Activated CD4-positive, CD25-positive, alpha-beta regulatory T cell treated with anti-CD3 and anti-CD28 coated beads, Interleukin-2, amount 50 U/mL, for 16 hours (primary cell): ENCODE data around the gene RBM17.
"Not testable (repeated sequence)": the region's sequence is repeated elsewhere in the genome, so short reads cannot be mapped to it uniquely, and the experiment has no call there.

ENCODE experiments used
- DNase-seq: peaks from one replicate; pipeline ENCODE4 v3.0.0-alpha.2; 2020; ENCODE audit warnings: low read depth, low spot score

Gene RBM17

GRCh38 chr10:6055929-6056328 lies 32.9 kb upstream of the RBM17 start:
- no peak for DNase-seq

- DNase-seq, result no peak
Measured at GRCh38 chr10:6056411-6057135, 32.3 kb upstream of the RBM17 start.

GRCh38 chr10:6058682-6059475 lies 30.0 kb upstream of the RBM17 start:
- DNase-seq, result no peak

- DNase-seq, result no peak
Measured at GRCh38 chr10:6059506-6059905, 29.3 kb upstream of the RBM17 start.

- no peak for DNase-seq
Measured at GRCh38 chr10:6061056-6061455, 27.8 kb upstream of the RBM17 start.

- no peak for DNase-seq
Measured at GRCh38 chr10:6062101-6062771, 26.6 kb upstream of the RBM17 start, which contains the start of gene IL2RA. Gene IL2RA (minus strand): TSS chr10:6062367. CDS start chr10:6062151, 216 bp downstream.

- DNase-seq, result no peak
Measured at GRCh38 chr10:6064119-6064518, 24.7 kb upstream of the RBM17 start.

- not testable (repeated sequence) for DNase-seq
Measured at GRCh38 chr10:6064726-6065125, 24.1 kb upstream of the RBM17 start.

GRCh38 chr10:6065406-6065805 lies 23.4 kb upstream of the RBM17 start:
- DNase-seq, result no peak

- DNase-seq, result no peak
Measured at GRCh38 chr10:6065835-6066234, 23.0 kb upstream of the RBM17 start.

- DNase-seq, result no peak
Measured at GRCh38 chr10:6067457-6067856, 21.4 kb upstream of the RBM17 start.

- no peak for DNase-seq
Measured at GRCh38 chr10:6068006-6068405, 20.8 kb upstream of the RBM17 start.

- DNase-seq, result no peak
Measured at GRCh38 chr10:6068422-6068821, 20.4 kb upstream of the RBM17 start.

GRCh38 chr10:6069081-6069931 lies 19.5 kb upstream of the RBM17 start:
- no peak for DNase-seq

- no peak for DNase-seq
Measured at GRCh38 chr10:6070660-6071059, 18.2 kb upstream of the RBM17 start.

- DNase-seq, result no peak
Measured at GRCh38 chr10:6071181-6072175, 17.4 kb upstream of the RBM17 start.

- DNase-seq, result no peak
Measured at GRCh38 chr10:6072215-6072934, 16.5 kb upstream of the RBM17 start.

- DNase-seq, result no peak
Measured at GRCh38 chr10:6074489-6075301, 14.1 kb upstream of the RBM17 start.
